Neural cell (in vitro differentiated cells): ENCODE data around the gene SPOCK1. TPM values are rescaled to one million over a fixed set of nuclear protein-coding genes. Genes with fewer than 3 reads are reported as not detected.

Experiments used
- H2AFZ ChIP-seq: fragments of 200-600, 300-800 bp; sonication (generic), shearing (Covaris generic); 2 replicates; pipeline ENCODE4 v1.6.0; 2014; ENCODE audit warnings: low read depth, mild to moderate bottlenecking, antibody characterized with exemption, low read length, moderate library complexity
- H3F3A ChIP-seq: fragments of 200-600 bp; shearing (Covaris generic); 2 replicates; pipeline ENCODE4 v1.6.1; 2016; ENCODE audit warnings: mild to moderate bottlenecking, moderate library complexity, mixed read lengths, antibody characterized with exemption, low read length; ENCODE audit not compliant: insufficient read depth, poor library complexity, severe bottlenecking
- H3K27ac ChIP-seq: fragments of 200-600, 300-800 bp; sonication (generic), shearing (Covaris generic); 2 replicates; pipeline ENCODE4 v1.5.1; 2014; ENCODE audit warnings: mild to moderate bottlenecking, low read length, moderate library complexity
- H3K27me3 ChIP-seq: fragments of 300-800, 200-600 bp; sonication (generic), shearing (Covaris generic); 2 replicates; pipeline ENCODE4 v1.6.0; 2014; ENCODE audit warnings: mild to moderate bottlenecking, low read depth, low read length, moderate library complexity; ENCODE audit not compliant: insufficient read depth
- H3K36me3 ChIP-seq: fragments of 300-800, 200-600 bp; sonication (generic), shearing (Covaris generic); 2 replicates; pipeline ENCODE4 v1.5.1; 2014; ENCODE audit warnings: mild to moderate bottlenecking, antibody characterized with exemption, low read length, moderate library complexity; ENCODE audit not compliant: insufficient read depth
- H3K4me2 ChIP-seq: fragments of 300-800, 200-600 bp; sonication (generic), shearing (Covaris generic); 2 replicates; pipeline ENCODE4 v1.6.0; 2014; ENCODE audit warnings: mild to moderate bottlenecking, low read length
- H3K4me3 ChIP-seq: fragments of 300-800, 200-600 bp; sonication (generic), shearing (Covaris generic); 2 replicates; pipeline ENCODE4 v1.5.1; 2014; ENCODE audit warnings: mild to moderate bottlenecking, low read length, moderate library complexity
- H3K79me2 ChIP-seq: fragments of 200-600 bp; shearing (Covaris generic); replicated peaks from 2 replicates; pipeline ENCODE4 v1.6.0; 2014; ENCODE audit warnings: mild to moderate bottlenecking, low read length, moderate library complexity; ENCODE audit not compliant: insufficient read depth
- H3K9ac ChIP-seq: fragments of 300-800, 200-600 bp; sonication (generic), shearing (Covaris generic); 2 replicates; pipeline ENCODE4 v1.6.1; 2016; ENCODE audit warnings: mild to moderate bottlenecking, low read length, mixed read lengths
- H3K9me2 ChIP-seq: fragments of 200-600 bp; shearing (Covaris generic); 2 replicates; pipeline ENCODE4 v1.6.1; 2016; ENCODE audit warnings: mild to moderate bottlenecking, low read length, mixed read lengths; ENCODE audit not compliant: insufficient read depth
- H3K9me3 ChIP-seq: fragments of 200-600, 300-800 bp; sonication (generic), shearing (Covaris generic); 2 replicates; pipeline ENCODE4 v1.6.1; 2016; ENCODE audit warnings: mild to moderate bottlenecking, mixed run types, low read length, moderate library complexity, mixed read lengths
- H4K20me1 ChIP-seq: fragments of 200-600 bp; shearing (Covaris generic); 2 replicates; pipeline ENCODE4 v1.6.1; 2016; ENCODE audit warnings: mild to moderate bottlenecking, mixed run types; ENCODE audit not compliant: insufficient read depth
- CTCF ChIP-seq: fragments of 450-650 bp; IDR thresholded peaks from 2 replicates; pipeline ENCODE4 v1.5.1; 2014; ENCODE audit warnings: antibody characterized with exemption, mild to moderate bottlenecking, moderate library complexity; ENCODE audit not compliant: poor library complexity, severe bottlenecking
- EZH2 ChIP-seq: fragments of 200-600, 300-800 bp; shearing (Covaris generic), sonication (generic); IDR thresholded peaks from 2 replicates; pipeline ENCODE4 v1.6.1; 2014; ENCODE audit warnings: antibody characterized with exemption, low read length, borderline replicate concordance, mild to moderate bottlenecking; ENCODE audit not compliant: insufficient read depth, poor library complexity, severe bottlenecking
- MXI1 ChIP-seq: fragments of 450-650 bp; conservative IDR thresholded peaks from 2 replicates; pipeline ENCODE4 v1.6.1; 2014; ENCODE audit warnings: antibody characterized with exemption, mild to moderate bottlenecking; ENCODE audit not compliant: poor library complexity, severe bottlenecking
- POLR2AphosphoS5 ChIP-seq: IDR thresholded peaks from 2 replicates; pipeline ENCODE4 v1.6.1; 2012
- RAD21 ChIP-seq: fragments of 450-650 bp; conservative IDR thresholded peaks from 2 replicates; pipeline ENCODE4 v1.6.1; 2014; ENCODE audit warnings: antibody characterized with exemption, mild to moderate bottlenecking, moderate library complexity
- REST ChIP-seq: IDR thresholded peaks from 2 replicates; pipeline ENCODE4 v1.6.1; 2012; ENCODE audit warnings: borderline replicate concordance
- SMC3 ChIP-seq: fragments of 450-650 bp; conservative IDR thresholded peaks from 2 replicates; pipeline ENCODE4 v1.6.1; 2014; ENCODE audit warnings: antibody characterized with exemption, mild to moderate bottlenecking, moderate library complexity; ENCODE audit not compliant: poor library complexity
- TAF1 ChIP-seq: IDR thresholded peaks from 2 replicates; pipeline ENCODE4 v1.6.1; 2012; ENCODE audit warnings: low read depth
- polyA plus RNA-seq: library from polyadenylated mRNA; depleted of rRNA; stranded (reverse); fragments of >200 nt; gene quantifications from 2 replicates; pipeline ENCODE4 v1.2.3, GENCODE V29; 2014

Gene SPOCK1
- polyA plus RNA-seq, 1 donor from 2014 or later, result 33.6 TPM

GRCh38 chr5:137097203-137097602, 401.9 kb downstream of the SPOCK1 start:
- H3K4me2 ChIP-seq, result no peak overlapping the region
- TF ChIP-seq CTCF (no peak), MXI1 (no peak), EZH2 (no peak), SMC3 (no peak), RAD21 (no peak)
- no peaks in the 10 kb centered on the region for H3K9me3 ChIP-seq
- no peaks in the 10 kb centered on the region for H4K20me1 ChIP-seq
- no peaks in the 10 kb centered on the region for H3K36me3 ChIP-seq
- H3F3A ChIP-seq, result no peaks in the 10 kb centered on the region
- H3K27ac ChIP-seq, result no peak overlapping the region
- no peak overlapping the region for H2AFZ ChIP-seq
- no peaks in the 10 kb centered on the region for H3K9me2 ChIP-seq
- H3K27me3 ChIP-seq, result no peaks in the 10 kb centered on the region
- no peak overlapping the region for H3K9ac ChIP-seq
- no peak overlapping the region for H3K4me3 ChIP-seq
- H3K79me2 ChIP-seq, result no peaks in the 10 kb centered on the region

GRCh38 chr5:137096149-137097103, 402.7 kb downstream of the SPOCK1 start:
- Histone ChIP-seq H3K9me3 (no peaks in the 10 kb centered on the region), H3K79me2 (no peaks in the 10 kb centered on the region), H3K9ac (no peak overlapping the region), H3K4me3 (no peak overlapping the region), H3K27me3 (no peaks in the 10 kb centered on the region), H3K9me2 (no peaks in the 10 kb centered on the region), H2AFZ (no peak overlapping the region), H3K27ac (no peak overlapping the region), H4K20me1 (no peaks in the 10 kb centered on the region), H3K4me2 (no peak overlapping the region), H3F3A (no peaks in the 10 kb centered on the region), H3K36me3 (no peaks in the 10 kb centered on the region)
- no peak for TF ChIP-seq POLR2AphosphoS5
- no peak for TF ChIP-seq TAF1
- TF ChIP-seq REST, result no peak
- no peak for TF ChIP-seq MXI1
- no peak for TF ChIP-seq CTCF
- no peak for TF ChIP-seq EZH2
